Activated gamma-delta T cell (primary cell): ENCODE data around the gene REG3G.

Source experiments
- DNase-seq: peaks from one replicate; lab custom pipeline; 2025; lab: John Stamatoyannopoulos, UW
- total RNA-seq, 2 donors: gene quantifications; one replicate each; lab custom pipeline; 2026; lab: John Stamatoyannopoulos, UW

The REG3G gene
- 0 reads per million in 2 donors for total RNA-seq

GRCh38 chr2:79025421-79025820, at the start of gene REG3G:
Gene REG3G, plus strand, starts transcription at chr2:79025702. Its CDS starts 392 bp downstream, at chr2:79026094.
- no peak for DNase-seq

- no peak for DNase-seq
Observed at GRCh38 chr2:78977661-78978145, 47.8 kb upstream of the REG3G start.

- DNase-seq, result no peak
Observed at GRCh38 chr2:78978340-78978739, 47.2 kb upstream of the REG3G start.

GRCh38 chr2:78979380-78980151, 45.9 kb upstream of the REG3G start:
- DNase-seq, result no peak

- DNase-seq, result no peak
Observed at GRCh38 chr2:78980152-78980465, 45.4 kb upstream of the REG3G start.

GRCh38 chr2:78980871-78981270, 44.6 kb upstream of the REG3G start:
- no peak for DNase-seq

- no peak for DNase-seq
Observed at GRCh38 chr2:78982638-78983330, 42.7 kb upstream of the REG3G start.

GRCh38 chr2:78984386-78984785, 41.1 kb upstream of the REG3G start:
- DNase-seq, result no peak

GRCh38 chr2:78985558-78985957, 39.9 kb upstream of the REG3G start:
- DNase-seq, result no peak

- DNase-seq, result no peak
Observed at GRCh38 chr2:78989051-78989450, 36.5 kb upstream of the REG3G start.

GRCh38 chr2:78992451-78992806, 33.1 kb upstream of the REG3G start:
- DNase-seq, result no peak

- no peak for DNase-seq
Observed at GRCh38 chr2:78992807-78993517, 32.5 kb upstream of the REG3G start.

GRCh38 chr2:78993518-78994148, 31.9 kb upstream of the REG3G start:
- no peak for DNase-seq

- no peak for DNase-seq
Observed at GRCh38 chr2:78994789-78995188, 30.7 kb upstream of the REG3G start.

- DNase-seq, result no peak
Observed at GRCh38 chr2:78999406-78999805, 26.1 kb upstream of the REG3G start.

- no peak for DNase-seq
Observed at GRCh38 chr2:79000008-79000576, 25.4 kb upstream of the REG3G start.

GRCh38 chr2:79001285-79001684, 24.2 kb upstream of the REG3G start:
- DNase-seq, result no peak

- no peak for DNase-seq
Observed at GRCh38 chr2:79004680-79005079, 20.8 kb upstream of the REG3G start.

GRCh38 chr2:79005216-79005615, 20.3 kb upstream of the REG3G start:
- no peak for DNase-seq

GRCh38 chr2:79009388-79009787, 16.1 kb upstream of the REG3G start:
- no peak for DNase-seq

GRCh38 chr2:79011496-79011895, 14.0 kb upstream of the REG3G start:
- no peak for DNase-seq

GRCh38 chr2:79013629-79014028, 11.9 kb upstream of the REG3G start:
- no peak for DNase-seq
